ENCODE results near the gene MCMBP.
"Not testable (repeated sequence)": the region's sequence is repeated elsewhere in the genome, so short reads cannot be mapped to it uniquely, and the experiment has no call there.

DNA sequence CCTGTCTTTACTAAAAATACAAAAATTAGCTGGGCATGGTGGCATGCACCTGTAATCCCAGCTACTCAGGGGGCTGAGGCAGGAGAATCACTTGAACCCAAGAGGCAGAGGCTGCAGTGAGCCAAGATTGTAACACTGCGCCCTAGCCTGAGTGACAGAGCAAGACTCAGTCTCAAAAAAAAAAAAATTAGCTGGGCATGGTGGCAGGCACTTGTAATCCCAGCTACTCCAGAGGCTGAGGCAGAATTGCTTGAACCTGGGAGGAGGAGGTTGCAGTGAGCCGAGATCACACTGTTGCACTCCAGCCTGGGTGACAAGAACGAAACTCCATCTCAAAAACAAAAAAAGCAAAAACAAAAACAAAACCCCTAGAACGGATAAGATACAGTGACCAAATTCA, 3.2 kb downstream of the MCMBP start:
- not testable (repeated sequence) for TF ChIP-seq CTCF (conservative IDR thresholded peaks at IDR 0.05; ENCODE audit: low read length); EZH2phosphoT487 (IDR thresholded peaks at IDR 0.05; ENCODE audit: borderline replicate concordance)
